ENCODE measurements around the gene PFDN6.
"Not testable (repeated sequence)": the region's sequence is repeated elsewhere in the genome, so short reads cannot be mapped to it uniquely, and the experiment has no call there.

PFDN6 gene

GRCh38 chr6:33273924-33274902 is 15.2 kb upstream of the PFDN6 start:
- no peak for DNase-seq

GRCh38 chr6:33275795-33276580 is 13.4 kb upstream of the PFDN6 start:
- DNase-seq = not testable (repeated sequence)

GRCh38 chr6:33276581-33276863 is 12.9 kb upstream of the PFDN6 start:
- DNase-seq = no peak

- peak; percentile 93 for DNase-seq
Measured at GRCh38 chr6:33276864-33277662, 12.3 kb upstream of the PFDN6 start, which contains the start of gene B3GALT4. Gene B3GALT4, plus strand, starts transcription at chr6:33277123. Its CDS starts 297 bp downstream, at chr6:33277420.

- DNase-seq = no peak
Measured at GRCh38 chr6:33277663-33278391, 11.6 kb upstream of the PFDN6 start.

GRCh38 chr6:33278392-33278741 is 11.0 kb upstream of the PFDN6 start:
- no peak for DNase-seq

GRCh38 chr6:33278810-33279209 is 10.6 kb upstream of the PFDN6 start:
- DNase-seq = no peak

GRCh38 chr6:33279257-33279695 is 10.1 kb upstream of the PFDN6 start:
- DNase-seq = no peak

- DNase-seq = no peak
Measured at GRCh38 chr6:33279971-33280511, 9.4 kb upstream of the PFDN6 start.

- no peak for DNase-seq
Measured at GRCh38 chr6:33280539-33280938, 8.9 kb upstream of the PFDN6 start.

GRCh38 chr6:33285214-33285613 is 4.2 kb upstream of the PFDN6 start:
- not testable (repeated sequence) for DNase-seq

- DNase-seq = no peak
Measured at GRCh38 chr6:33286946-33287914, 2.2 kb upstream of the PFDN6 start.

- DNase-seq = no peak
Measured at GRCh38 chr6:33288141-33288920, 1.1 kb upstream of the PFDN6 start.

- no peak for DNase-seq
Measured at GRCh38 chr6:33289784-33290315, 449 bp downstream of the PFDN6 start.

- DNase-seq = no peak
Measured at GRCh38 chr6:33290459-33290858, 1.1 kb downstream of the PFDN6 start.

- no peak for DNase-seq
Measured at GRCh38 chr6:33292996-33293682, 3.7 kb downstream of the PFDN6 start.

- no peak for DNase-seq
Measured at GRCh38 chr6:33294086-33294823, 4.9 kb downstream of the PFDN6 start.

GRCh38 chr6:33295621-33296369 is 6.4 kb downstream of the PFDN6 start:
- DNase-seq = no peak

Measured in activated CD8-positive, alpha-beta memory T cell treated with anti-CD3 and anti-CD28 coated beads, Interleukin-2, amount 50 U/mL, for 48 hours (primary cell).